Measurements from ENCODE around the gene WDR37. TPM values are rescaled to one million over a fixed set of nuclear protein-coding genes. Genes with fewer than 3 reads are reported as not detected.
A peak's percentile ranks its signal among the peaks of the same experiment; 100 is the strongest.

WDR37 gene
- total and polyA plus RNA-seq, 9 of the 15 experiments (the other 6 are each of a cell fraction or from before 2014, with no cell fraction given) = 2.3 to 11.6 (median 6.7) TPM

- TF ChIP-seq CTBP1 (IDR thresholded peaks at IDR 0.05; ENCODE audit: borderline replicate concordance) = peak; percentile 17; the same call in 1 of the 2 replicates
- TF ChIP-seq, protein P1, sequence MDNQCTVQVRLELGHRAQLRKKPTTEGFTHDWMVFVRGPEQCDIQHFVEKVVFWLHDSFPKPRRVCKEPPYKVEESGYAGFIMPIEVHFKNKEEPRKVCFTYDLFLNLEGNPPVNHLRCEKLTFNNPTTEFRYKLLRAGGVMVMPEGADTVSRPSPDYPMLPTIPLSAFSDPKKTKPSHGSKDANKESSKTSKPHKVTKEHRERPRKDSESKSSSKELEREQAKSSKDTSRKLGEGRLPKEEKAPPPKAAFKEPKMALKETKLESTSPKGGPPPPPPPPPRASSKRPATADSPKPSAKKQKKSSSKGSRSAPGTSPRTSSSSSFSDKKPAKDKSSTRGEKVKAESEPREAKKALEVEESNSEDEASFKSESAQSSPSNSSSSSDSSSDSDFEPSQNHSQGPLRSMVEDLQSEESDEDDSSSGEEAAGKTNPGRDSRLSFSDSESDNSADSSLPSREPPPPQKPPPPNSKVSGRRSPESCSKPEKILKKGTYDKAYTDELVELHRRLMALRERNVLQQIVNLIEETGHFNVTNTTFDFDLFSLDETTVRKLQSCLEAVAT (IDR thresholded peaks at IDR 0.05) = no peak
- no peak for TF ChIP-seq HCFC1 (IDR thresholded peaks at IDR 0.05; ENCODE audit: low read depth, low read length)
- 0 out of 2 replicates have a peak, but pooled peaks have one; percentile 24 for TF ChIP-seq ELF1 (tag; IDR thresholded peaks at IDR 0.05)
- TF ChIP-seq NFIC (IDR thresholded peaks at IDR 0.05) = peak; percentile 57
- TF ChIP-seq, protein P2, sequence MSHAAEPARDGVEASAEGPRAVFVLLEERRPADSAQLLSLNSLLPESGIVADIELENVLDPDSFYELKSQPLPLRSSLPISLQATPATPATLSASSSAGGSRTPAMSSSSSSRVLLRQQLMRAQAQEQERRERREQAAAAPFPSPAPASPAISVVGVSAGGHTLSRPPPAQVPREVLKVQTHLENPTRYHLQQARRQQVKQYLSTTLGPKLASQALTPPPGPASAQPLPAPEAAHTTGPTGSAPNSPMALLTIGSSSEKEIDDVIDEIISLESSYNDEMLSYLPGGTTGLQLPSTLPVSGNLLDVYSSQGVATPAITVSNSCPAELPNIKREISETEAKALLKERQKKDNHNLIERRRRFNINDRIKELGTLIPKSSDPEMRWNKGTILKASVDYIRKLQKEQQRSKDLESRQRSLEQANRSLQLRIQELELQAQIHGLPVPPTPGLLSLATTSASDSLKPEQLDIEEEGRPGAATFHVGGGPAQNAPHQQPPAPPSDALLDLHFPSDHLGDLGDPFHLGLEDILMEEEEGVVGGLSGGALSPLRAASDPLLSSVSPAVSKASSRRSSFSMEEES (CRISPR knock-in tag; IDR thresholded peaks at IDR 0.05) = no peak
- TF ChIP-seq ARNT (IDR thresholded peaks at IDR 0.05) = peak in 1 of 2 experiments; percentile 42; a peak in 1 of 4 replicates
- no peak for TF ChIP-seq RBM14 (IDR thresholded peaks at IDR 0.05; ENCODE audit: borderline replicate concordance, insufficient read depth, low read depth, low read length)
- 0 out of 2 replicates have a peak, but pooled peaks have one; percentile 25 for TF ChIP-seq RBFOX2 (IDR thresholded peaks at IDR 0.05; ENCODE audit: low read depth, low read length)
- no peak for TF ChIP-seq CREM (IDR thresholded peaks at IDR 0.05; ENCODE audit: low read depth)
- TF ChIP-seq ZNF354B (CRISPR knock-in tag; IDR thresholded peaks at IDR 0.05) = no peak
- TF ChIP-seq ZNF639 (CRISPR knock-in tag; conservative IDR thresholded peaks at IDR 0.05 in 1 of 2, IDR thresholded peaks at IDR 0.05 in 1 of 2) = peak in 1 of 2 experiments; percentile 55; a peak in 1 of 4 replicates
- TF ChIP-seq SMARCA5 (IDR thresholded peaks at IDR 0.05) = peak; percentile 26; the same call in 1 of the 2 replicates
- peak; percentile 23; the same call in 1 of the 2 replicates for TF ChIP-seq KLF16 (IDR thresholded peaks at IDR 0.05)
- no peak for TF ChIP-seq JUN (IDR thresholded peaks at IDR 0.05; ENCODE audit: borderline replicate concordance, low read depth, low read length)
- no peak for TF ChIP-seq JUN (CRISPR knock-in tag; IDR thresholded peaks at IDR 0.05; ENCODE audit: borderline replicate concordance)
- TF ChIP-seq HDAC2 (IDR thresholded peaks at IDR 0.05) = peak; percentile 38; the same call in 1 of the 2 replicates
- no peak for TF ChIP-seq SLC30A9 (CRISPR knock-in tag; IDR thresholded peaks at IDR 0.05)
- no peak for TF ChIP-seq KAT2B (IDR thresholded peaks at IDR 0.05; ENCODE audit: low read depth, low read length)
- 0 out of 2 replicates have a peak, but pooled peaks have one; percentile 27 for TF ChIP-seq ZNF592 (IDR thresholded peaks at IDR 0.05)
- peak; percentile 50 for TF ChIP-seq HDAC3 (IDR thresholded peaks at IDR 0.05; ENCODE audit: borderline replicate concordance, partially characterized antibody)
Observed at GRCh38 chr10:1009071-1009494, 47.1 kb upstream of the WDR37 start (continued).

Measured in K562 (cell line).